Measurements from ENCODE around the gene SLC22A7.

DNA sequence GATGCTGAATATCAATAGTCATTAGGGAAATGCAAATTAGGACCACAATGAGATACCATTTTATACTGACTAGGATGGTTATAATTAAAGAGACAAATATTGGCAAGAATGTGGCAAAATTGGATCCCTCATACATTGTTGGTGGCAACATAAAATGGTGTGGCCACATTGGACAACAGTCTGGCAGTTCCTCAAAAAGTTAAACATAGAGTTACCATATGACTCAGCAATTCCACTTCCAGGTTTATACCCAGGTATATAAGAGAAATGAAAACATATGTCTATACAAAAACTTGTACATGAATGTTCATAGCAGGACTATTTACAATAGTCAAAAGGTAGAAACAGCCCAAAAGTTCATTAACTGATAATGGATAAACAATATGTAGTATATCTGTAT lies 12.6 kb downstream of the SLC22A7 start:
- TF ChIP-seq FOXM1 (IDR thresholded peaks at IDR 0.05; ENCODE audit: borderline replicate concordance, low read depth) = no peak
- TF ChIP-seq, protein P1, sequence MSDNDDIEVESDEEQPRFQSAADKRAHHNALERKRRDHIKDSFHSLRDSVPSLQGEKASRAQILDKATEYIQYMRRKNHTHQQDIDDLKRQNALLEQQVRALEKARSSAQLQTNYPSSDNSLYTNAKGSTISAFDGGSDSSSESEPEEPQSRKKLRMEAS (IDR thresholded peaks at IDR 0.05) = no peak
- TF ChIP-seq EP300 (IDR thresholded peaks at IDR 0.05; ENCODE audit: borderline replicate concordance) = no peak
- no peak for TF ChIP-seq TAF1 (IDR thresholded peaks at IDR 0.05; ENCODE audit: low read depth)
- TF ChIP-seq, protein P2, sequence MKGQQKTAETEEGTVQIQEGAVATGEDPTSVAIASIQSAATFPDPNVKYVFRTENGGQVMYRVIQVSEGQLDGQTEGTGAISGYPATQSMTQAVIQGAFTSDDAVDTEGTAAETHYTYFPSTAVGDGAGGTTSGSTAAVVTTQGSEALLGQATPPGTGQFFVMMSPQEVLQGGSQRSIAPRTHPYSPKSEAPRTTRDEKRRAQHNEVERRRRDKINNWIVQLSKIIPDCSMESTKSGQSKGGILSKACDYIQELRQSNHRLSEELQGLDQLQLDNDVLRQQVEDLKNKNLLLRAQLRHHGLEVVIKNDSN (IDR thresholded peaks at IDR 0.05) = no peak
- no peak for TF ChIP-seq YY1 (IDR thresholded peaks at IDR 0.05; ENCODE audit: low read depth)
- TF ChIP-seq ZBTB7A (IDR thresholded peaks at IDR 0.05; ENCODE audit: low read depth) = no peak

Measured in Ishikawa (cell line).